Activated CD4-positive, alpha-beta memory T cell treated with anti-CD3 and anti-CD28 coated beads, Interleukin-2, amount 10 ng/mL, durations not matched to agents 7 days and 5 days (primary cell): Measurements from ENCODE around the gene CRYBB3. TPM values are rescaled to one million over a fixed set of nuclear protein-coding genes. Genes with fewer than 3 reads are reported as not detected.

Experiments used
- total RNA-seq, 2 experiments: library from RNA; stranded (reverse); gene quantifications; one replicate each; pipeline ENCODE4 v1.2.3, GENCODE V29; 2021

Gene CRYBB3
- total RNA-seq, 2 experiments from 2014 or later: 0.40 TPM; not detected in 1

Other genes starting within 250 kb of the CRYBB3 start
- gene KIAA1671, start 247.1 kb upstream of the CRYBB3 start, total RNA-seq: 10 to 100 TPM; 35.0 to 35.5 TPM
- not detected for gene CRYBB2, start 19.8 kb downstream of the CRYBB3 start, total RNA-seq